Activated B cell treated with CpG ODN at 0.5 μM for 24 hours (primary cell): Measurements from ENCODE around the gene GSG1L. TPM values are rescaled to one million over a fixed set of nuclear protein-coding genes. Genes with fewer than 3 reads are reported as not detected.

Experiments used
- ATAC-seq: fragments of 200-7000 bp; cut with Tn5 transposase; one replicate; pipeline ENCODE4 v1.10.0; 2021; ENCODE audit warnings: low read depth, mild to moderate bottlenecking, moderate library complexity
- CTCF ChIA-PET: fragments of 350-600 bp; sonication (Branson Sonifier 250); formaldehyde crosslinking; loops from one replicate; lab custom pipeline; 2021; ENCODE audit warnings: antibody characterized with exemption; lab: Charles Lee
- POLR2A ChIA-PET: fragments of 350-600 bp; sonication (Branson Sonifier 250); formaldehyde crosslinking; loops from one replicate; lab custom pipeline; 2021; ENCODE audit warnings: antibody characterized with exemption; lab: Charles Lee
- DNase-seq: peaks from one replicate; pipeline ENCODE4 v3.0.0; 2022
- H3K27ac Mint-ChIP-seq: one replicate; pipeline ENCODE4 v1.8.0; 2020; ENCODE audit warnings: mixed read lengths
- H3K27me3 Mint-ChIP-seq: one replicate; pipeline ENCODE4 v1.8.0; 2021; ENCODE audit warnings: mixed read lengths
- H3K36me3 Mint-ChIP-seq: one replicate; pipeline ENCODE4 v1.8.0; 2021; ENCODE audit warnings: low read depth, mixed read lengths
- H3K4me1 Mint-ChIP-seq: one replicate; pipeline ENCODE4 v1.8.0; 2021; ENCODE audit warnings: mixed read lengths
- H3K4me3 Mint-ChIP-seq: one replicate; pipeline ENCODE4 v1.8.0; 2020; ENCODE audit warnings: mild to moderate bottlenecking, mixed read lengths
- H3K9me3 Mint-ChIP-seq: one replicate; pipeline ENCODE4 v1.8.0; 2020; ENCODE audit warnings: mixed read lengths
- CTCF ChIP-seq: fragments of 200-600 bp; IDR thresholded peaks from one replicate; pipeline ENCODE4 v1.8.0; 2022; ENCODE audit warnings: antibody characterized with exemption, mild to moderate bottlenecking
- intact Hi-C: fragments of 100-400 bp; cut with micrococcal nuclease; formaldehyde crosslinking; loops from one replicate; pipeline ENCODE4 v1.15.1; 2024
- total RNA-seq: library from RNA; stranded (reverse); gene quantifications from 2 replicates; pipeline ENCODE4 v1.2.3, GENCODE V29; 2022

Gene GSG1L
- total RNA-seq, 1 donor from 2014 or later = not detected

DNA sequence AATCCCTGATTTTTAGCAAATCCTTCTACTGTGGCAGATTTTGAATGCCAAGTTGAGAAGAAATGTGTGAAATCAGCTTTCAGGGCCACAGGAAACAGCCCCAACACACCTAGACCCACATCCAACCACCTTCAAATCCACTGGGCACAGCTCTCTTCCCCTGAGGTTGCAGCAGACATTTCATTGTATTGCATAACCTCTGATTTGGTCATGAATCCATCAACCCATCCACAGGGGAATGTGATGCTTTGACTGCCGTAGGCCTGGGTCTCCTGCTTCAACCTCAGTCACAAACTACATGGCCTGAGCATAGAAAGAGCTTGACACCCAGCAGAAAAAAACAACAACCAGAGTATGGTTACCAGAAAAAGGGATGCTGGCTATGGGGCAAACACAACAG is 145.6 kb downstream of the GSG1L start:
- H3K4me3 Mint-ChIP-seq = no peak overlapping the region
- CTCF ChIA-PET = no interaction called here
- no peak overlapping the region for H3K27ac Mint-ChIP-seq
- H3K4me1 Mint-ChIP-seq = no peaks in the 10 kb centered on the region
- DNase-seq (no peak), ATAC-seq (no peak)
- H3K27me3 Mint-ChIP-seq = peaks cover 12% of the 10 kb centered on the region
- no peaks in the 10 kb centered on the region for H3K36me3 Mint-ChIP-seq
- intact Hi-C loops = no loop called here
- TF ChIP-seq CTCF = no peak
- POLR2A ChIA-PET = no interaction called here
- no peaks in the 10 kb centered on the region for H3K9me3 Mint-ChIP-seq

GRCh38 chr16:27911486-27911885 is 152.0 kb downstream of the GSG1L start:
- H3K36me3 Mint-ChIP-seq = no peaks in the 10 kb centered on the region
- no peak for DNase-seq
- no peaks in the 10 kb centered on the region for H3K4me1 Mint-ChIP-seq
- H3K9me3 Mint-ChIP-seq = no peaks in the 10 kb centered on the region
- peaks cover 5% of the 10 kb centered on the region for H3K27me3 Mint-ChIP-seq
- no peak for ATAC-seq
- no peak for TF ChIP-seq CTCF
- ChIA-PET CTCF (no interaction called here), POLR2A (no interaction called here)
- intact Hi-C loops = no loop called here
- no peak overlapping the region for H3K27ac Mint-ChIP-seq
- no peak overlapping the region for H3K4me3 Mint-ChIP-seq

- Mint-ChIP-seq H3K36me3 (no peaks in the 10 kb centered on the region), H3K27me3 (peaks cover 11% of the 10 kb centered on the region), H3K9me3 (no peaks in the 10 kb centered on the region), H3K4me3 (no peak overlapping the region), H3K27ac (no peak overlapping the region), H3K4me1 (no peaks in the 10 kb centered on the region)
- DNase-seq (no peak), ATAC-seq (no peak)
- ChIA-PET CTCF (no interaction called here), POLR2A (no interaction called here)
- intact Hi-C loops = no loop called here
- no peak for TF ChIP-seq CTCF
Observed at GRCh38 chr16:27907457-27907972, 156.0 kb downstream of the GSG1L start.

DNA sequence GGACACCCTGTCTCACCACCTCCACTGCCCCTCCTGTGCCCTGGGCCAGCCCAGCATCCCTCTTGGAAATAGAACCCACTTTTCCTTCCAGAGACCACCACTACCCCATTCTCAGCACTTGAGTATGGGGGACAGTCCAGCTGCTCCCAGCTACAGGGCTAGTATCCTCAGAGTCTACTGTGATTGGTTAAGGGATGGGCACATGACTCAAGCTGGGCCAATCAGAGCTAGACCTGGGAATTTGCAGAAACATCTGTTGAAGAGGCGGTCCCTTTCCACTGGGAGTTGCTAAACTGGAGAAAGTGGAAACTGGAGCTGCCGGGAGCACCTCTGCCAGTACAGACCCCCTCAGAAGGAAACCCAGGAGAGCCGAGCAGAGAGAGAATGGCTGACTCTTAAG is 156.6 kb downstream of the GSG1L start:
- POLR2A ChIA-PET = no interaction called here
- Mint-ChIP-seq H3K9me3 (no peaks in the 10 kb centered on the region), H3K27me3 (peaks cover 13% of the 10 kb centered on the region), H3K36me3 (no peaks in the 10 kb centered on the region), H3K4me1 (no peaks in the 10 kb centered on the region), H3K27ac (no peak overlapping the region), H3K4me3 (no peak overlapping the region)
- TF ChIP-seq CTCF = no peak
- no peak for DNase-seq
- intact Hi-C loops = no loop called here
- ATAC-seq = no peak
- CTCF ChIA-PET = no interaction called here

- H3K27ac Mint-ChIP-seq = no peak overlapping the region
Observed at GRCh38 chr16:27903046-27903655, 160.4 kb downstream of the GSG1L start.

More at GRCh38 chr16:27903046-27903655, 160.4 kb downstream of the GSG1L start:
- Mint-ChIP-seq H3K36me3 (no peaks in the 10 kb centered on the region), H3K4me3 (no peak overlapping the region), H3K27me3 (peaks cover 16% of the 10 kb centered on the region), H3K9me3 (no peaks in the 10 kb centered on the region), H3K4me1 (no peaks in the 10 kb centered on the region)
- DNase-seq (no peak), ATAC-seq (no peak)
- ChIA-PET POLR2A (no interaction called here), CTCF (no interaction called here)
- intact Hi-C loops = no loop called here
- no peak for TF ChIP-seq CTCF
